NCI-H1048 (cell line): ENCODE data around the gene CXCR2.
"Not testable (repeated sequence)": the region's sequence is repeated elsewhere in the genome, so short reads cannot be mapped to it uniquely, and the experiment has no call there.

Source experiments
- DNase-seq: peaks from one replicate; lab custom pipeline; 2025; lab: John Stamatoyannopoulos, UW

CXCR2 gene

DNA sequence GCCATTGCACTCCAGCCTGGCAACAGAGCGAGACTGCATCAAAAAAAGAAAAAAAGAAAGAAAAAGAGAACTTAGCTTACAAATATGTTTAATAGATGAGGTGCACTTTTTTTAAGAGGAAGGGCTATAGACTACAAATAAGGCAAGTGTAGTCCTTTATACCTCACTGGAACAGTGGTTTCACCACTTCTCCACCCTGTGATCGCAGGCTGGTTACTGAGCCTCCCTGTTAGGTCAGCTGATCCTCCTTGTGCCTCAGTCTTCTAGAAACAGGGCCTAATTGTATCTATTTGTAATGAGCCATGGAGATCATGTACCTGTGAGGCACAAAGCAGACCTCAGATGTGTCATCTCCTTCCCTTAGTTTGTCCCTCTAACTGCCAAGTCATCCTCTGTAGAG, 4.5 kb downstream of the CXCR2 start:
- no peak for DNase-seq

DNA sequence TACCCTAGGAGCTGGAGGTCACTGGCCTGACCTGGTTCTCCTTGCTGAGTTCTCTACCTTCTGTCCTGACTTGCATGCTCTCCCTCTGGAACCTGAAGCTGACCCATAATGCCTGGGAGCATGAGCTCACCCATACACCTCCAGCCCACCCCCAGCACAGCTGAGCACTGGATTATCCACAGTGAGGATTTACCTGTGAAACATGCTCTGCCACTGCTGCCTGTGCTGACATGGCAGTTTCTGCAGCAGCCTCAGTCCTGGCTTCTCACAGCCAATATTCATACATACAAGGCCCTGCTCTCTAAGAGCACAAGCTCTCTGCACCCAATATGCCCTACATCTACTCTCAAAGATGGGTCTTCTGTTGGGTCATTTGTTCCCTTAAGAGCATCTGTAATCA, 5.0 kb downstream of the CXCR2 start:
- no peak for DNase-seq

DNA sequence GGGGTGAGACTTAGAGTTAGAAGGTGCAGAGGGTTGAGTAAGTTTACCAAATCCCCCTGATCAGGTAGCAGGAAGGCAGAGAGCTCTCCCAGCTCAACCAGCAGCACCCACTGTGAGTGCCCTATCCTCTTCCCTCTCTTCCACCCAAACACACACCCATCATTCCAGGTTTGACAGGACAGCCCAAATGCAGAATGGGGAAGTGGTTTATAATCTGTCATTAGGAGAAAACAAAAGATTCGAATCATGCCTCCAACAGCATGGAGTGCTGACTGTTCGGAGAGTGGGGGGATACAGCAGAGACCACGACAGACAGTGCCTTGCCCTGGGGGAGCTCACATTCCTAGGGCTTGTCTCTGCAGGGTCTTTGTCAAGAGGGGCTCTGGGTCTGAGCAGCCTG, 11.7 kb downstream of the CXCR2 start:
- no peak for DNase-seq

GRCh38 chr2:218138047-218138446, 12.2 kb downstream of the CXCR2 start:
- no peak for DNase-seq

DNA sequence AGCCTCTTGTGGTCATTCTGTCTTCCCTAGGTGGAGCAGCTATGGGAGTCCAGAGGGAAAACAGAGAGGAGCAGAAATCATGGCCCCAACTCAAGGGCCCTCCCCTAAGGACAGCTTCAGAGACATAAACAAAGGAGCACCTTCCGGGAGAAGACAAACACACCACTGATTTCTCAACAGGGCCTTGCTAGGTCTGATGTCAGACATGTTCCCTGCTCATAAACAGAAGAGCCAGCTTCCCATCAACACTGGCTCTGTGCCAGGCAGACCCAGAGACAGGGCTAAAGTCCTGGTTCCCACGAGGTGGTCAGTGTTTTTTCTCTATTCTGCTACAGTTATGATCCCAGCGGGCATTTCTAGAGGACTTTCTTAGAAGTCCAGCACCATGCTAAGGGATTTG, 19.3 kb downstream of the CXCR2 start:
- DNase-seq = no peak

GRCh38 chr2:218146056-218146455, 20.2 kb downstream of the CXCR2 start:
- no peak for DNase-seq

DNA sequence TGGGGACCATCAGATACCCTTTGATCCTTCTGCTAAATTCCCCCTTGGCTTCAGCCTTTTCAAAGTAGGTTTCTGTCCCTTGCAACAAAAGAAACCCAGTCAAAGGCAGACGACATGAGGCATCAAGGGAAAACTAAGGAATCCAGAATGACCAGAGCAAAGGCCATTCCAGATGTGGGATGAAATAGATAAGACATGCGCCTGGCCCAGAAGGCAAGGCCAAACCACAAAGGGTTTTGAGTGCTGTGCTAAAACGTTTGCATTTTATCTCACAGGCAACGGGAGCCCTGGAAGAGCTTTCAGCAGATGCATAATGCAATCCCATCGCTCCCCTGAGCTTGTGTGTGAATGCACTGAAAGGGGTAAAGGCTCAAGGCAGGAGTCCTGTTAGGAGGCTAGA, 23.3 kb downstream of the CXCR2 start:
- no peak for DNase-seq

GRCh38 chr2:218149848-218150440, 24.1 kb downstream of the CXCR2 start:
- no peak for DNase-seq

GRCh38 chr2:218152172-218152571, 26.3 kb downstream of the CXCR2 start:
- DNase-seq = no peak

GRCh38 chr2:218152777-218153176, 26.9 kb downstream of the CXCR2 start:
- DNase-seq = no peak

GRCh38 chr2:218155953-218156479, 30.2 kb downstream of the CXCR2 start:
- no peak for DNase-seq

DNA sequence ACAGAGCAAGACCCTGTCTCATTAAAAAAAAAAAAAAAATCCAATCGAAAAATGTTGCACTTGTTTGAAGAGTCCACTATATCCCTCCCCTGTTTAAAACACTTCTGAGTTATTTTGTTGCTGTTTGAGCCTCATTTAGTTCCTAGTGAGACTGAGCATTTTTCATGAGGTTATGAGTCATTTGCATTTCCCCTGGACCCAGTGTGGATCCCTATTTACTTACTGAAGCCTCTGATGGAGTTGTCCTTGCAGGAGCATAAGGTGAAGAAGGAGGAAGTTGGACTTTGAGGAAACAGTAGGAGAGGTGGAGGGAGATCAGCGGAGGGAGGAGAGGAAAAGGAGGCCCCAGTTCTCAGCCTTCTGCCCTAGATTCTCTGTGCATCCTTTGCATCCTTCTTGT, 35.8 kb downstream of the CXCR2 start:
- DNase-seq = no peak

DNA sequence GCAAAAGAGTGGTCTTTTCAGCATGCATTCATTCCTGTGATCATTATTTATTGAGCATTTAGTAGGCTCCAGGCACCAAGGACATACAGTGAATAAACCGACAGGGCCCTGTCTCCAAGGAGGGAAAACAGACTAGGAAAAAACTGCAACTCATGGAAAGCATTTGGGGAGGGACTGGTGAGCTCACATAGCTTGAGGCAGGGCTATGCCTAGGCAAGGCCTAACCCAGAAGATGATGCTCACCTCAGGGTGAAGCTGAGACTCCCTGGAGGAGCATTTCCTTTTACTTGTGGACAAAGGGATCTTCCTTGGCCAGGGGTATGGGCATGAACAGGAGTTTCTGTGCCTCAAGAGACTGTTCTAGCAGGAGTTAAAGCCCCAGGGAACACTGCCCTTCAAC, 37.0 kb downstream of the CXCR2 start:
- DNase-seq = no peak

DNA sequence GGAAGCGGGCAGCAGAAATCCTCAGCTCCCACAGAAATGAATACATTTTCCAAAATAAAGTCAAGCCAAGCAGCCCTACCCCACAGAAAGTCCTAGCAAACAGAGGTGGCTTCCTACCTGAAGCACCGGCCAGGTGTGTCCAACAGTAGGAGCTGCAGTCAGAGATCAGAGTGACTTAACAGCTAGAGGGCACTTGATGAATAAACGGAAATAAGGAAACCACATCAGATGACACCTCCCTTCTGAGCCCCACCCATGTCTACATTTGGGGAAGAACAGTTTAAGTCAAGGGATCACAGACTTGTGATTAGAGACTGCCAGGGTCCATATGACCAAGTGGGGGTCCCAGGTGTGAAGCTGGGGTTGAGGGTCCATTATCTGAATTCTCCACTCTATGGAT, 41.0 kb downstream of the CXCR2 start, which contains the start of gene CXCR1:
CXCR1 (minus strand) TSS at position 172 of the 400 bp plus-strand sequence. CDS start 1,751 bp downstream, outside the sequence.
- no peak for DNase-seq

- no peak for DNase-seq
These were observed 42.2 kb downstream of the CXCR2 start for GRCh38 chr2:218168016-218168415.

DNA sequence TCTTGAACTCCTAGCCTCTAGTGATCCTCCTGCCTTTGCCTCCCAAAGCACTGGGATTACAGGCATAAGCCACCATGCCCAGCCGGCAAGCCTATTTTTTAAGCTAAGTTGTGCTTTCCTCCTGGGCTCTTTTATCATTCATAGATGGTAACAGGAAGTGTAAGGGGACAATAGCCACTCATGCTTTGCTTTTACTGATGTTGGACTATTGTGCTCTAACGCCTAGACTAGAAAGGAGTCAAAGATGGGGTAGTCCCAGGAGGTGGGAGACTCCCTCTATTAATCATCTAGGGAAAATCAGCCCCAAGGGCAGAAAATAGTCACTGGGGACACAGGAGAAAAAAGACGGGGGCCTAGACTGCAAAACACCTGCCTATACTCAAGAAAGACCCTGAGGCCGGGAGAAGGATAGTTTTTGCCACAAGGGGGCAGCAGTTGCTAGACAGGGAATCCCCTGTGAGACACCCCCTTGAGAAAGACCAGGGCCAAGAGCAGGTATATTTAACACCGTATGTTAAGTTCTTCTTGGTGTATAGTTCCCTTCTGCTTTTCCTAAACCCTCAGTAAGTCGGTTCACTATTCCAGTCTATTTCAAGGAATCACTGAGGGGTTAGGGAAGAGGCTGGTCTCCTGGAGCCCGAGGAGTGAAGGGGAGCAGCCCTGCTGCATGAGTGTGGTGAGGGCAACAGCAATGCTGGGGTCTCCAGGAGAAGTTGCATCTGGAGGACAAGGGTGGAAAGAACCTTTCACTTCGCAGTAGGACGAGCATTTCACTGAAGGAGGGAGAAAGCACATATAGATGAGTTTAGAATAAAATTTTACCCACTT, 43.0 kb downstream of the CXCR2 start:
- DNase-seq = no peak

- no peak for DNase-seq
These were observed 44.1 kb downstream of the CXCR2 start for GRCh38 chr2:218169757-218170546.

- not testable (repeated sequence) for DNase-seq
These were observed 45.9 kb downstream of the CXCR2 start for GRCh38 chr2:218171744-218172143.

GRCh38 chr2:218172845-218173244, 47.0 kb downstream of the CXCR2 start:
- no peak for DNase-seq

- DNase-seq = no peak
These were observed 54.0 kb downstream of the CXCR2 start for GRCh38 chr2:218179782-218180181.

- DNase-seq = no peak
These were observed 54.8 kb downstream of the CXCR2 start for GRCh38 chr2:218180467-218181114.

DNA sequence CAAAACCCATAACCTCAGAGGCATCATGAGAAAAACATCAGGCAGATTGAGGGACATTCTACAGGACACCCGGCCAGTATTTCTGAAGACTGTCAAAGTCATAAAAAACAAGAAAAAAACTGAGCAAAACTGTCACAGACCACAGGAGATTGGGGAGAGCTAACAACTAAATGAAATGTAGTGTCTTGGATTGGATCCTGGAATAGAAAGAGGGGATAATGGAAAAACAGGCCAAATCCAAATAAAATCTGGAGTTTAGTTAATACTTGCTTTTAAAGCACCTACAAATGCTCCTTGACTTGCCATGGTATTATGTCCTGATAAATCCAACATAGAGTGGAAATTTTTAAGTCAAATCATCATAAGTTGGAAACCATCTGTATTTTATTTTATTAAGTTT, 58.5 kb downstream of the CXCR2 start:
- DNase-seq = no peak
